Astrocyte (in vitro differentiated cells and primary cell): ENCODE results near the gene VRTN.

Experiments used
- EZH2 ChIP-seq: IDR thresholded peaks from 2 replicates; pipeline ENCODE4 v1.6.1; 2012; ENCODE audit warnings: mild to moderate bottlenecking, low read length, inconsistent platforms; ENCODE audit not compliant: insufficient read depth
- TF ChIP-seq, protein P1 (sequence below): IDR thresholded peaks from 2 replicates; pipeline ENCODE4 v1.5.1; 2011; ENCODE audit warnings: low read depth, mild to moderate bottlenecking, inconsistent platforms, low read length, moderate library complexity; ENCODE audit not compliant: insufficient read depth

GRCh38 chr14:74309125-74310022, 38.9 kb upstream of the VRTN start:
- no peak for TF ChIP-seq EZH2
- TF ChIP-seq, protein P1, sequence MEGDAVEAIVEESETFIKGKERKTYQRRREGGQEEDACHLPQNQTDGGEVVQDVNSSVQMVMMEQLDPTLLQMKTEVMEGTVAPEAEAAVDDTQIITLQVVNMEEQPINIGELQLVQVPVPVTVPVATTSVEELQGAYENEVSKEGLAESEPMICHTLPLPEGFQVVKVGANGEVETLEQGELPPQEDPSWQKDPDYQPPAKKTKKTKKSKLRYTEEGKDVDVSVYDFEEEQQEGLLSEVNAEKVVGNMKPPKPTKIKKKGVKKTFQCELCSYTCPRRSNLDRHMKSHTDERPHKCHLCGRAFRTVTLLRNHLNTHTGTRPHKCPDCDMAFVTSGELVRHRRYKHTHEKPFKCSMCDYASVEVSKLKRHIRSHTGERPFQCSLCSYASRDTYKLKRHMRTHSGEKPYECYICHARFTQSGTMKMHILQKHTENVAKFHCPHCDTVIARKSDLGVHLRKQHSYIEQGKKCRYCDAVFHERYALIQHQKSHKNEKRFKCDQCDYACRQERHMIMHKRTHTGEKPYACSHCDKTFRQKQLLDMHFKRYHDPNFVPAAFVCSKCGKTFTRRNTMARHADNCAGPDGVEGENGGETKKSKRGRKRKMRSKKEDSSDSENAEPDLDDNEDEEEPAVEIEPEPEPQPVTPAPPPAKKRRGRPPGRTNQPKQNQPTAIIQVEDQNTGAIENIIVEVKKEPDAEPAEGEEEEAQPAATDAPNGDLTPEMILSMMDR: no peak
